Measurements from ENCODE around the gene SOX18. TPM values are rescaled to one million over a fixed set of nuclear protein-coding genes. Genes with fewer than 3 reads are reported as not detected.

SOX18 gene
- total RNA-seq, 4 donors from 2014 or later: 0.79 to 8.7 (median 3.3) TPM

DNA sequence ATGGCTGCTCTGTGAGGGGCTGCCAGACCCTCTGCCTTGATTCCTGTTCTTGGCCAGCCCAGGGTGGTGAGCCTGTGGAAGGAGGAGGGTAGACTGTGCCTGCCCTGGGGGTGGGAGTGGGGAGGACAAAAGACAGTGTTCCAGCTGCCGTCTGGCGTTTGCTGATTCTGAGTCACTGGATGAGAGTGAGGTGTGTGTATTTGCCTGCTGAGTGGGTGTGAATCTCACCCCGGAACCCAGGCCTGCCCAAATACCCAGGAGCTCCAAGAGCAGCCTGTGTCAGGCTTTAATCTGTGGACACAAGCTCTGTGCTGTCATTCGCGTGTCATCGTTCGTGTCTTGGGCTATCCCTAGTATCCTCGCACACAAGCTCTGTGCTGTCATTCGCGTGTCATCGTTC, 37.4 kb upstream of the SOX18 start:
- Histone ChIP-seq H3K27me3 (peaks cover 17% of the 10 kb centered on the region), H3K4me1 (peaks cover 22% of the 10 kb centered on the region), H3K4me3 (no peak overlapping the region), H3K27ac (no peak overlapping the region), H3K36me3 (no peaks in the 10 kb centered on the region), H3K9me3 (no peaks in the 10 kb centered on the region)
- no peak for DNase-seq (ENCODE audit: low spot score in 2 of 2)
- TF ChIP-seq POLR2A (IDR thresholded peaks at IDR 0.05): no peak
- no peak for TF ChIP-seq POLR2AphosphoS5 (IDR thresholded peaks at IDR 0.05)
- TF ChIP-seq, protein P1, sequence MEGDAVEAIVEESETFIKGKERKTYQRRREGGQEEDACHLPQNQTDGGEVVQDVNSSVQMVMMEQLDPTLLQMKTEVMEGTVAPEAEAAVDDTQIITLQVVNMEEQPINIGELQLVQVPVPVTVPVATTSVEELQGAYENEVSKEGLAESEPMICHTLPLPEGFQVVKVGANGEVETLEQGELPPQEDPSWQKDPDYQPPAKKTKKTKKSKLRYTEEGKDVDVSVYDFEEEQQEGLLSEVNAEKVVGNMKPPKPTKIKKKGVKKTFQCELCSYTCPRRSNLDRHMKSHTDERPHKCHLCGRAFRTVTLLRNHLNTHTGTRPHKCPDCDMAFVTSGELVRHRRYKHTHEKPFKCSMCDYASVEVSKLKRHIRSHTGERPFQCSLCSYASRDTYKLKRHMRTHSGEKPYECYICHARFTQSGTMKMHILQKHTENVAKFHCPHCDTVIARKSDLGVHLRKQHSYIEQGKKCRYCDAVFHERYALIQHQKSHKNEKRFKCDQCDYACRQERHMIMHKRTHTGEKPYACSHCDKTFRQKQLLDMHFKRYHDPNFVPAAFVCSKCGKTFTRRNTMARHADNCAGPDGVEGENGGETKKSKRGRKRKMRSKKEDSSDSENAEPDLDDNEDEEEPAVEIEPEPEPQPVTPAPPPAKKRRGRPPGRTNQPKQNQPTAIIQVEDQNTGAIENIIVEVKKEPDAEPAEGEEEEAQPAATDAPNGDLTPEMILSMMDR (IDR thresholded peaks at IDR 0.05): no peak
- TF ChIP-seq EP300 (IDR thresholded peaks at IDR 0.05): no peak
- WGBS: 83% methylated on average over 7 of the region's 11 CpGs

DNA sequence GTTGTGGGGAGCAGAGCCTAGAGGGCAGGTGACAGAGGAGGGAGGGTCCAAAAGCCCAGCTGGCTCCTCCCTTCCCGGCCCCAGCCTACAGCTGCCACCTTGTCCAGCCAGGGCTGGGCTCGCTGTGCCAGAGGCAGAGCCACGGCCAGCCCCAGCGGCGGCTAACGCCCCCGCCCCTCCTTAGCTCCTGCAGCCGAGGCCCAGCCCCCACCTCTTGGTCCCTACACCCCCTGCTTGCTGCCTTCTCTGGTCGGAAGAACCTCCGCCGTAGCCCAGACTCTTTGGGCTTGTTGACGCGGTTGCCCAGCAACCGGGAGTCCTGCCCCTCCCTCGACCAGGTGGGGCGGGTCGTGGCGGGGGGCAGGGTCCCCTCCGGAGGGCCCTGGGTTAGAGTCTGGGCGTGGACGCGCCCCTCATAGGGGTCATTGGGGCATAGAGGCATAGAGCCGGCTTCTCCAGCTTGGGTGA, 35.3 kb upstream of the SOX18 start:
- Histone ChIP-seq H3K4me3 (no peak overlapping the region), H3K4me1 (peaks cover 27% of the 10 kb centered on the region), H3K36me3 (no peaks in the 10 kb centered on the region), H3K27ac (no peak overlapping the region), H3K9me3 (no peaks in the 10 kb centered on the region), H3K27me3 (peaks cover 17% of the 10 kb centered on the region)
- TF ChIP-seq POLR2AphosphoS5 (IDR thresholded peaks at IDR 0.05) (no peak), EP300 (IDR thresholded peaks at IDR 0.05) (no peak), POLR2A (IDR thresholded peaks at IDR 0.05) (no peak)
- TF ChIP-seq, protein P1 (IDR thresholded peaks at IDR 0.05): no peak
- WGBS: 0% methylated on average over 1 of the region's 23 CpGs
- no peak for DNase-seq (ENCODE audit: low spot score in 2 of 2)

DNA sequence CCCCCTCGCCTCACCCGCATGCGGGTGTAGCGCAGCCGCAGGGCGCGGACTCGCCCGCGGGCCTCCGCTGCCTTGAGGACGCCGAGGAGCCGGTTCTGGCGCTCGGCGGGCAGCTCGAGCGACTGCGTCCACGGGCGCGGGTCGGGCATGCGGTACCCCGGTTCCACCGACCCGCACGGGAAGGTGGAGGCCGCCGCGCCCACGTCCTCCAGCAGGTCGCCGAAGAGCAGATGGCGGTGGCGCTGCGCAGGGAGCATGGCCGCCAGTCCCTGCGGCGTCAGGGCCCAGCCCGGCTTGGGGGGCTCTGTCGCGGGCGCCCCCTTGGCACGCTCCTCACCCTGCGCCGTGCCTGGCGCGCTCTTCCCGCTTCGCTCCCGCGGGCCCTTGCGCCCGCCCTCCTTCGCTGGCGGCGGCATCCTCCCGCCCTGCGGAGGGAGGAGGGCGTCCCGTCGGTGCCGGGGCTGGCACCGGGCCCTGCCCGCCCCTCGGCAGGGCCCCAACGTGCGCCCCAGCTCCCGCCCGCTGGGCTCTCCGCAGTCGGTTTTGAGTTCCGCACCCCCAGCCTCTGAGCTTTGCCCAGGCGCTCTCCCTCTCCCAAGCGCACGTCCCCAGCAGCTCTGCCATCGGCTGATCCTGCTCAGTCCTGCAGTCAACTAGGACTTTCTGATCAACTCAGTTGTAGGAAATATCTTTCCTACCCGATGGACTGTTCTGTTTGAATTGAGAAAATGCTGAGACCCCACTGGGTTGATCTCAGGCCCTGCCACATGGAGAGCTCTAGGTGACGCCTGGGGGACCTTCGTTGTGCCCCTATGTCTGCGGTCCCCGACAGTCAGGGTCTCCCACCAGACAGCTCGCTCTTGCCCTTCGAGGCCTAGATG, 34.6 kb upstream of the SOX18 start, which contains the start of gene LKAAEAR1:
Gene LKAAEAR1 (minus strand): TSS at position 595 of the 881 bp plus-strand sequence. CDS start 179 bp downstream, at position 416.
- DNase-seq (ENCODE audit: low spot score in 2 of 2): no peak
- peaks cover 17% of the 10 kb centered on the region for H3K27me3 ChIP-seq
- 12% methylated on average over 7 of the region's 86 CpGs for WGBS
- H3K4me3 ChIP-seq: peak within 1 kb of the TSS; percentile 63
- H3K9me3 ChIP-seq: no peaks in the 10 kb centered on the region
- no peaks in the 10 kb centered on the region for H3K36me3 ChIP-seq
- H3K4me1 ChIP-seq: peaks cover 32% of the 10 kb centered on the region
- no peak within 1 kb of the TSS for H3K27ac ChIP-seq
- TF ChIP-seq POLR2A (IDR thresholded peaks at IDR 0.05) (no peak), EP300 (IDR thresholded peaks at IDR 0.05) (no peak), POLR2AphosphoS5 (IDR thresholded peaks at IDR 0.05) (no peak)
- TF ChIP-seq, protein P1 (IDR thresholded peaks at IDR 0.05): no peak

DNA sequence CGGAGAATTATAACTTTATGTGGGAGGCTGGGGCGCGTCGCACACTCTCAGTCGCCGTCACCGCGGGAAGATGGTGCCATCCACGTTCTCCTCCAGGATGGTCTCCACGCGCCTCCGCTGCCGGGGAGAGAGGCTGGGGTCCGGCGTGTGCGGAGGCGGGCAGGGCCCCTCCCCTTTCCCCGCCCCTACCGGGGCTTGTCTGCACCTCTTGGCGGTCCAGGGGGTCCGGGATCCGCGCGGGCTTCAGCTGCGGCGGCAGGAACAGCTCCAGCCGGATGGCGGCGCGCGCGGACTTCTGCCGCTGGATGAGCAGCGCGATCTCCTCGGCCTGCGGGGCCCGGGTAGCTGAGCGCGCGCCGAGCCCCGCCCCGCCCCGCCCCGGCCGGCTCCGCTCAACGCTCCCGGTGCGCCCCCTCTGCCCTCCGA, 34.0 kb upstream of the SOX18 start:
- DNase-seq (ENCODE audit: low spot score in 2 of 2): no peak
- Histone ChIP-seq H3K4me1 (peaks cover 38% of the 10 kb centered on the region), H3K36me3 (no peaks in the 10 kb centered on the region), H3K4me3 (peak overlapping the region; percentile 63), H3K27me3 (peaks cover 17% of the 10 kb centered on the region), H3K27ac (no peak overlapping the region), H3K9me3 (no peaks in the 10 kb centered on the region)
- TF ChIP-seq, protein P1 (IDR thresholded peaks at IDR 0.05): peak; percentile 8 to 68
- no peak for TF ChIP-seq EP300 (IDR thresholded peaks at IDR 0.05)
- WGBS: 0% methylated on average over 14 of the region's 52 CpGs

DNA sequence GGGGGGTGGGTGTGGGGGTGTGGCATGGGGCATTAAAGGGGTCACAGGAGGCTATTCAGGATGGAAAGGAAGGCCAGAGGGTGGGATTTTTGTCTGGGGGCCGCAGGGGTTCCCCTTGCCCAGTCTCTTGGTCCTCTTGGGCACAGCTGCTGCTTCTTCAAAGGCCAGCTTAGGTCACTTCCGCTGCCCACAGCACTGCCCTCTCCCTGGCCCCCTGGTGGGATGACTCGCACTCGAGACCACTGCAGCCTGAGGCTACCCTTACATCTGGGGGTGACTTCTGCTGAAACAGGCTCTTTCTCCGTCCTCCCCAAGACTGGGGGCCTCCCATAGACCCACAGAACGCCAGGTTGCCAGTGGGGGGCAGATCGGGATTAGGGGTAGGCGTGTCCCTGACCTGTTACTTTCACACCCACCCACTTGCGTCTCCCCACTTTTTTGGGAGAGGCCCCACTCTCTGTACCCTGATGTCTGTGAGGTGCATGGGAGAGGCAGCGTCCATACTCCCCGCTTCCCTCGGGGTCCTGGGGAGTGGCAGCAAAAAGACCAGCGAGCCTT, 33.5 kb upstream of the SOX18 start:
- Histone ChIP-seq H3K9me3 (no peaks in the 10 kb centered on the region), H3K36me3 (no peaks in the 10 kb centered on the region), H3K4me3 (peak overlapping the region; percentile 63), H3K27ac (no peak overlapping the region), H3K27me3 (peaks cover 17% of the 10 kb centered on the region), H3K4me1 (peaks cover 43% of the 10 kb centered on the region)
- TF ChIP-seq, protein P1 (IDR thresholded peaks at IDR 0.05): no peak
- no peak for TF ChIP-seq EP300 (IDR thresholded peaks at IDR 0.05)
- TF ChIP-seq POLR2AphosphoS5 (IDR thresholded peaks at IDR 0.05): no peak
- TF ChIP-seq POLR2A (IDR thresholded peaks at IDR 0.05): no peak
- DNase-seq (ENCODE audit: low spot score in 2 of 2): no peak
- WGBS: 27% methylated on average over 13 of the region's 13 CpGs
